Activated naive CD4-positive, alpha-beta T cell treated with anti-CD3 and anti-CD28 coated beads for 36 hours (primary cell): ENCODE measurements around the gene SPATA32. TPM values are rescaled to one million over a fixed set of nuclear protein-coding genes. Genes with fewer than 3 reads are reported as not detected.
"Not testable (repeated sequence)": the region's sequence is repeated elsewhere in the genome, so short reads cannot be mapped to it uniquely, and the experiment has no call there.

ENCODE experiments used
- CTCF ChIA-PET: fragments of 350-600 bp; sonication (Branson Sonifier 250); formaldehyde crosslinking; loops from one replicate; lab custom pipeline; 2021; ENCODE audit warnings: antibody characterized with exemption; lab: Charles Lee
- DNase-seq: peaks from one replicate; pipeline ENCODE4 v3.0.0-alpha.2; 2020
- H3K27ac Mint-ChIP-seq: one replicate; pipeline ENCODE4 v1.8.0; 2021; ENCODE audit warnings: mild to moderate bottlenecking, mixed read lengths
- H3K27me3 Mint-ChIP-seq: one replicate; pipeline ENCODE4 v1.8.0; 2021; ENCODE audit warnings: low read depth, mixed read lengths
- H3K36me3 Mint-ChIP-seq: one replicate; pipeline ENCODE4 v1.8.0; 2021; ENCODE audit warnings: low read depth, mixed read lengths
- H3K4me1 Mint-ChIP-seq: one replicate; pipeline ENCODE4 v1.8.0; 2021; ENCODE audit warnings: low read depth, mixed read lengths
- H3K4me3 Mint-ChIP-seq: one replicate; pipeline ENCODE4 v1.8.0; 2021; ENCODE audit warnings: mild to moderate bottlenecking, moderate library complexity, mixed read lengths
- H3K9me3 Mint-ChIP-seq: one replicate; pipeline ENCODE4 v1.8.0; 2021; ENCODE audit warnings: mixed read lengths
- intact Hi-C: fragments of 100-400 bp; cut with micrococcal nuclease; formaldehyde crosslinking; loops from one replicate; pipeline ENCODE4 v1.15.1; 2023
- total RNA-seq, 2 experiments: library from RNA; stranded (reverse); gene quantifications; one replicate each; pipeline ENCODE4 v1.2.3, GENCODE V29; 2021

The SPATA32 gene
- total RNA-seq, 2 experiments from 2014 or later: 0.12 TPM; not detected in 1

GRCh38 chr17:45253879-45254278, 8.0 kb downstream of the SPATA32 start:
- intact Hi-C loops: no loop called here
- Mint-ChIP-seq H3K9me3 (no peaks in the 10 kb centered on the region), H3K4me1 (peaks cover 68% of the 10 kb centered on the region), H3K27me3 (no peaks in the 10 kb centered on the region), H3K4me3 (no peak overlapping the region), H3K27ac (no peak overlapping the region), H3K36me3 (peaks cover 14% of the 10 kb centered on the region)
- DNase-seq: no peak
- CTCF ChIA-PET: interaction anchor here (0.6 to 2.4 kb wide), 3 partner anchors 18 to 34 kb away, joined by 3 to 14 read pairs (median 3); no protein-coding TSS in a partner anchor

- DNase-seq: peak; percentile 3
- H3K4me3 Mint-ChIP-seq, intact Hi-C loops, H3K27me3 Mint-ChIP-seq, H3K9me3 Mint-ChIP-seq: not testable (repeated sequence)
- CTCF ChIA-PET: interaction anchor here (0.8 to 1.0 kb wide), 2 partner anchors 18 to 33 kb away, joined by 3 read pairs; no protein-coding TSS in a partner anchor
- Mint-ChIP-seq H3K27ac (peak overlapping the region; percentile 82), H3K4me1 (peaks cover 72% of the 10 kb centered on the region), H3K36me3 (peaks cover 14% of the 10 kb centered on the region)
These were observed 8.7 kb downstream of the SPATA32 start for GRCh38 chr17:45253237-45253636.

GRCh38 chr17:45251931-45252330, 10.0 kb downstream of the SPATA32 start:
- intact Hi-C loops: no loop called here
- Mint-ChIP-seq H3K9me3 (no peaks in the 10 kb centered on the region), H3K4me3 (no peak overlapping the region), H3K27ac (peak overlapping the region; percentile 25), H3K27me3 (no peaks in the 10 kb centered on the region), H3K4me1 (peaks cover 69% of the 10 kb centered on the region), H3K36me3 (peaks cover 15% of the 10 kb centered on the region)
- DNase-seq: no peak
- CTCF ChIA-PET: interaction anchor here (1.3 kb wide), 1 partner anchor 16 kb away, joined by 3 read pairs; no protein-coding TSS in a partner anchor

GRCh38 chr17:45248132-45248957, 13.5 kb downstream of the SPATA32 start:
- Mint-ChIP-seq H3K27ac (peak overlapping the region; percentile 95), H3K9me3 (no peaks in the 10 kb centered on the region), H3K27me3 (no peaks in the 10 kb centered on the region), H3K4me3 (peak overlapping the region; percentile 81), H3K4me1 (peaks cover 59% of the 10 kb centered on the region), H3K36me3 (peaks cover 25% of the 10 kb centered on the region)
- DNase-seq: peak; percentile 87
- CTCF ChIA-PET: interaction anchor here (0.7 to 5.6 kb wide), 16 partner anchors 8 to 139 kb away, joined by 3 to 35 read pairs (median 4); partner anchors contain the start of gene ACBD4
- intact Hi-C loops: no loop called here

- intact Hi-C loops: loop anchor here (1.0 kb wide), 7 partner anchors 12 to 99 kb away; partner anchors contain the start of genes HEXIM1, HEXIM2 and SPATA32
- peak overlapping the region; percentile 86 for H3K27ac Mint-ChIP-seq
- CTCF ChIA-PET: interaction anchor here (0.9 to 5.6 kb wide), 15 partner anchors 8 to 181 kb away, joined by 3 to 35 read pairs (median 4); partner anchors contain the start of gene ACBD4
- no peaks in the 10 kb centered on the region for H3K9me3 Mint-ChIP-seq
- peak; percentile 99 for DNase-seq
- H3K4me1 Mint-ChIP-seq: peaks cover 54% of the 10 kb centered on the region
- peaks cover 27% of the 10 kb centered on the region for H3K36me3 Mint-ChIP-seq
- no peaks in the 10 kb centered on the region for H3K27me3 Mint-ChIP-seq
- peak overlapping the region; percentile 81 for H3K4me3 Mint-ChIP-seq
These were observed 14.3 kb downstream of the SPATA32 start for GRCh38 chr17:45247429-45248131.

- Mint-ChIP-seq H3K36me3 (peaks cover 28% of the 10 kb centered on the region), H3K4me1 (peaks cover 48% of the 10 kb centered on the region), H3K4me3 (peak overlapping the region; percentile 81), H3K9me3 (no peaks in the 10 kb centered on the region), H3K27ac (peak overlapping the region; percentile 86), H3K27me3 (no peaks in the 10 kb centered on the region)
- peak; percentile 78 for DNase-seq
- CTCF ChIA-PET: interaction anchor here (0.6 to 5.6 kb wide), 12 partner anchors 9 to 182 kb away, joined by 3 to 35 read pairs (median 4); no protein-coding TSS in a partner anchor
- intact Hi-C loops: loop anchor here (1.0 kb wide), 7 partner anchors 12 to 99 kb away; partner anchors contain the start of genes HEXIM1, HEXIM2 and SPATA32
These were observed 14.9 kb downstream of the SPATA32 start for GRCh38 chr17:45246861-45247428.

GRCh38 chr17:45246338-45246737, 15.6 kb downstream of the SPATA32 start:
- H3K4me3 Mint-ChIP-seq: peak overlapping the region; percentile 81
- peak overlapping the region; percentile 86 for H3K27ac Mint-ChIP-seq
- H3K4me1 Mint-ChIP-seq: peaks cover 44% of the 10 kb centered on the region
- intact Hi-C loops: no loop called here
- CTCF ChIA-PET: interaction anchor here (0.6 to 5.6 kb wide), 7 partner anchors 10 to 65 kb away, joined by 3 to 35 read pairs (median 7); no protein-coding TSS in a partner anchor
- no peak for DNase-seq
- H3K9me3 Mint-ChIP-seq: no peaks in the 10 kb centered on the region
- peaks cover 28% of the 10 kb centered on the region for H3K36me3 Mint-ChIP-seq
- no peaks in the 10 kb centered on the region for H3K27me3 Mint-ChIP-seq

- Mint-ChIP-seq H3K9me3 (no peaks in the 10 kb centered on the region), H3K36me3 (peaks cover 28% of the 10 kb centered on the region), H3K27ac (peak overlapping the region; percentile 54), H3K27me3 (no peaks in the 10 kb centered on the region), H3K4me1 (peaks cover 32% of the 10 kb centered on the region), H3K4me3 (peak overlapping the region; percentile 34)
- CTCF ChIA-PET: interaction anchor here (1.3 to 5.6 kb wide), 3 partner anchors 8 to 25 kb away, joined by 3 to 35 read pairs (median 34); no protein-coding TSS in a partner anchor
- intact Hi-C loops: no loop called here
- DNase-seq: no peak
These were observed 16.9 kb downstream of the SPATA32 start for GRCh38 chr17:45244725-45245656.

- Mint-ChIP-seq H3K4me3 (no peak overlapping the region), H3K36me3 (peaks cover 33% of the 10 kb centered on the region), H3K27me3 (no peaks in the 10 kb centered on the region), H3K4me1 (peaks cover 24% of the 10 kb centered on the region), H3K27ac (no peak overlapping the region), H3K9me3 (no peaks in the 10 kb centered on the region)
- CTCF ChIA-PET: interaction anchor here (1.1 to 1.6 kb wide), 3 partner anchors 18 to 25 kb away, joined by 3 to 5 read pairs (median 3); no protein-coding TSS in a partner anchor
- intact Hi-C loops: no loop called here
- DNase-seq: no peak
These were observed 18.1 kb downstream of the SPATA32 start for GRCh38 chr17:45243750-45244149.

GRCh38 chr17:45242029-45242414, 19.9 kb downstream of the SPATA32 start:
- Mint-ChIP-seq H3K27me3 (no peaks in the 10 kb centered on the region), H3K27ac (peak overlapping the region; percentile 24), H3K9me3 (no peaks in the 10 kb centered on the region), H3K4me3 (no peak overlapping the region), H3K4me1 (peaks cover 20% of the 10 kb centered on the region), H3K36me3 (peaks cover 50% of the 10 kb centered on the region)
- no peak for DNase-seq
- intact Hi-C loops: no loop called here
- CTCF ChIA-PET: interaction anchor here (0.9 to 1.6 kb wide), 2 partner anchors 23 kb away, joined by 3 to 5 read pairs; no protein-coding TSS in a partner anchor
